IMR-90 (cell line): ENCODE data around the gene STRN. TPM values are rescaled to one million over a fixed set of nuclear protein-coding genes. Genes with fewer than 3 reads are reported as not detected.
A peak's percentile ranks its signal among the peaks of the same experiment; 100 is the strongest.
"Not testable (repeated sequence)": the region's sequence is repeated elsewhere in the genome, so short reads cannot be mapped to it uniquely, and the experiment has no call there.

Experiments used
- ATAC-seq: fragments of 200-7000 bp; cut with Tn5 transposase; 2 replicates; pipeline ENCODE4 v1.9.1; 2020; ENCODE audit warnings: low read depth, mild to moderate bottlenecking, moderate library complexity
- BruUV-seq: library from RNA; stranded (reverse); fragments of 400-500 nt; replicated peaks from 2 replicates; lab custom pipeline; 2021; lab: Mats Ljungman, UMichigan
- CTCF ChIA-PET: fragments of 300-600 bp; formaldehyde crosslinking; extraction: SDS; loops from one replicate; lab custom pipeline; 2021; ENCODE audit warnings: antibody characterized with exemption; lab: Yijun Ruan, JAX
- POLR2A ChIA-PET: fragments of 300-600 bp; sonication (Branson Sonifier 250); formaldehyde crosslinking; loops from one replicate; lab custom pipeline; 2022; ENCODE audit warnings: antibody characterized with exemption; ENCODE audit not compliant: unreplicated experiment; lab: Charles Lee
- DNase-seq: peaks from one replicate; pipeline ENCODE4 v3.0.0; 2013
- H2AFZ ChIP-seq: replicated peaks from 2 replicates; pipeline ENCODE3; 2013; ENCODE audit warnings: low read length, mild to moderate bottlenecking; ENCODE audit not compliant: poor library complexity
- H2AK5ac ChIP-seq: 2 replicates; pipeline ENCODE4 v1.6.1; 2013; ENCODE audit warnings: low read depth, low read length, inconsistent platforms
- H2AK9ac ChIP-seq: replicated peaks from 2 replicates; pipeline ENCODE3; 2013; ENCODE audit warnings: mild to moderate bottlenecking, low read depth, low read length, moderate library complexity; ENCODE audit not compliant: poor library complexity
- H2BK120ac ChIP-seq: 2 replicates; pipeline ENCODE4 v1.6.1; 2013; ENCODE audit warnings: low read depth, low read length, inconsistent platforms
- H2BK15ac ChIP-seq: 3 replicates; pipeline ENCODE4 v1.6.1; 2013; ENCODE audit warnings: low read depth, low read length, inconsistent platforms
- H2BK20ac ChIP-seq: 2 replicates; pipeline ENCODE4 v1.6.1; 2013; ENCODE audit warnings: low read depth, mild to moderate bottlenecking, inconsistent platforms, low read length, moderate library complexity
- H2BK5ac ChIP-seq: 2 replicates; pipeline ENCODE4 v1.6.1; 2013; ENCODE audit warnings: mild to moderate bottlenecking, low read depth, low read length, inconsistent platforms; ENCODE audit not compliant: poor library complexity, severe bottlenecking
- H3K14ac ChIP-seq: replicated peaks from 2 replicates; pipeline ENCODE4 v1.6.1; 2013; ENCODE audit warnings: low read depth, low read length, inconsistent platforms
- H3K18ac ChIP-seq: 2 replicates; pipeline ENCODE4 v1.6.1; 2013; ENCODE audit warnings: low read depth, low read length, control low read depth
- H3K23ac ChIP-seq: 2 replicates; pipeline ENCODE4 v1.6.1; 2013; ENCODE audit warnings: low read depth, low read length, inconsistent platforms
- H3K27ac ChIP-seq: 2 replicates; pipeline ENCODE4 v1.5.1; 2013; ENCODE audit warnings: mild to moderate bottlenecking, control low read depth, low read length; ENCODE audit not compliant: insufficient read depth
- H3K27me3 ChIP-seq: 2 replicates; pipeline ENCODE4 v1.6.1; 2013; ENCODE audit warnings: low read length; ENCODE audit not compliant: control insufficient read depth, insufficient read depth
- H3K36me3 ChIP-seq: 2 replicates; pipeline ENCODE4 v1.6.1; 2013; ENCODE audit warnings: low read length, mixed read lengths; ENCODE audit not compliant: control insufficient read depth, insufficient read depth
- H3K4ac ChIP-seq: 2 replicates; pipeline ENCODE4 v1.6.1; 2013; ENCODE audit warnings: low read depth, low read length, inconsistent platforms
- H3K4me1 ChIP-seq: 2 replicates; pipeline ENCODE4 v1.6.1; 2013; ENCODE audit warnings: low read length, mixed read lengths; ENCODE audit not compliant: control insufficient read depth, insufficient read depth
- H3K4me2 ChIP-seq: 2 replicates; pipeline ENCODE4 v1.6.1; 2013; ENCODE audit warnings: low read depth, mild to moderate bottlenecking, control low read depth, low read length, moderate library complexity
- H3K4me3 ChIP-seq: 2 replicates; pipeline ENCODE4 v1.5.1; 2013; ENCODE audit warnings: low read depth, mild to moderate bottlenecking, control low read depth, low read length, moderate library complexity; ENCODE audit not compliant: insufficient read depth
- H3K56ac ChIP-seq: 2 replicates; pipeline ENCODE4 v1.6.1; 2013; ENCODE audit warnings: low read length, inconsistent platforms; ENCODE audit not compliant: insufficient read depth; ENCODE audit errors: extremely low read depth
- H3K79me1 ChIP-seq, 2 experiments: 2 replicates each; pipeline ENCODE4 v1.6.1; 2013; ENCODE audit warnings: low read length in 2 of 2, inconsistent platforms in 1 of 2, low read depth in 1 of 2
- H3K9ac ChIP-seq: 2 replicates; pipeline ENCODE4 v1.6.1; 2013; ENCODE audit warnings: low read depth, low read length, control low read depth
- H3K9me1 ChIP-seq: 2 replicates; pipeline ENCODE4 v1.6.1; 2013; ENCODE audit warnings: low read length, inconsistent platforms; ENCODE audit not compliant: insufficient read depth
- H3K9me3 ChIP-seq: 2 replicates; pipeline ENCODE4 v1.6.1; 2013; ENCODE audit warnings: low read length; ENCODE audit not compliant: control insufficient read depth, insufficient read depth
- H4K20me1 ChIP-seq: 2 replicates; pipeline ENCODE4 v1.6.1; 2013; ENCODE audit warnings: low read length, inconsistent platforms; ENCODE audit not compliant: insufficient read depth
- H4K5ac ChIP-seq: 2 replicates; pipeline ENCODE4 v1.6.1; 2013; ENCODE audit warnings: mild to moderate bottlenecking, low read depth, low read length, control low read depth
- H4K8ac ChIP-seq, 2 experiments: 2 replicates each; pipeline ENCODE4 v1.6.1; 2013; ENCODE audit warnings: low read depth in 2 of 2, low read length in 2 of 2, control low read depth in 1 of 2, inconsistent platforms in 1 of 2
- H4K91ac ChIP-seq: 2 replicates; pipeline ENCODE4 v1.6.1; 2013; ENCODE audit warnings: low read depth, low read length, inconsistent platforms; ENCODE audit not compliant: insufficient read depth
- CEBPB ChIP-seq: IDR thresholded peaks from 2 replicates; pipeline ENCODE4 v1.6.1; 2012; ENCODE audit warnings: low read depth, low read length, improper control_type of control experiment
- WGBS, 2 experiments: methylation state at CpG; one replicate each; pipeline versions ENCODE4 v1.1.5 to v1.1.7; 2013; ENCODE audit warnings: missing lambda C conversion rate in 2 of 2; ENCODE audit not compliant: insufficient read length in 1 of 2; ENCODE audit errors: extremely low coverage in 2 of 2; 5-methylcytosine and 5-hydroxymethylcytosine counted together
- dilution Hi-C: fragments of 300-500 bp; cut with HindIII; formaldehyde crosslinking; loops from one replicate; pipeline ENCODE4 v1.14.3; 2018; ENCODE audit warnings: low sequenced_read_pairs; ENCODE audit not compliant: unreplicated experiment
- in situ Hi-C: fragments of 300-500 bp; cut with MboI; formaldehyde crosslinking; loops from 3 replicates; pipeline ENCODE4 v1.14.3; 2019; ENCODE audit warnings: low sequenced_read_pairs, inconsistent platforms, mixed read lengths
- intact Hi-C: fragments of 100-400 bp; cut with micrococcal nuclease; formaldehyde crosslinking; loops from 2 replicates; pipeline ENCODE4 v1.10.0; 2022
- polyA plus RNA-seq, 3 experiments: library from polyadenylated mRNA; depleted of rRNA; stranded (reverse); fragments of >200 nt; gene quantifications; 2 replicates each; pipeline ENCODE4 v1.2.3, GENCODE V29; 2012; ENCODE audit warnings: low replicate concordance in 1 of 3
- total RNA-seq: library from RNA; depleted of rRNA; stranded (reverse); fragments of >200 nt; gene quantifications from 2 replicates; pipeline ENCODE4 v1.2.3, GENCODE V29; 2012

Gene STRN
- total and polyA plus RNA-seq, 2 of the 4 experiments (the other 2 are of a cell fraction), result 5.1 to 23.3 TPM

- no CpG with 5 or more reads among the region's 5 CpGs for WGBS, 2 experiments
- H4K8ac ChIP-seq, result not testable (repeated sequence)
These were observed 39.9 kb downstream of the STRN start for GRCh38 chr2:36926175-36927132.

GRCh38 chr2:36922629-36923028 lies 43.7 kb downstream of the STRN start:
- POLR2A ChIA-PET, intact Hi-C loops: not testable (repeated sequence)

More at GRCh38 chr2:36926175-36927132, 39.9 kb downstream of the STRN start:
- H3K27me3 ChIP-seq, H3K9ac ChIP-seq, H2BK15ac ChIP-seq, intact Hi-C loops, in situ Hi-C loops, H3K14ac ChIP-seq, H3K4me2 ChIP-seq, H3K4me3 ChIP-seq, H3K4me1 ChIP-seq, H3K23ac ChIP-seq, BruUV-seq, H3K27ac ChIP-seq, H3K18ac ChIP-seq, H2AFZ ChIP-seq, DNase-seq, H2AK9ac ChIP-seq, H2BK5ac ChIP-seq, H4K91ac ChIP-seq, ATAC-seq, H2BK20ac ChIP-seq, H3K9me3 ChIP-seq, H3K9me1 ChIP-seq, H2AK5ac ChIP-seq, POLR2A ChIA-PET, dilution Hi-C loops, H4K20me1 ChIP-seq, H3K56ac ChIP-seq, H3K36me3 ChIP-seq, CTCF ChIA-PET, H3K4ac ChIP-seq, H4K5ac ChIP-seq, H2BK120ac ChIP-seq: not testable (repeated sequence)
- H3K79me1 ChIP-seq, result peaks cover 3 to 11% of the 10 kb centered on the region in 2 experiments; a peak in 2 of 4 replicates
- peak; percentile 69 for TF ChIP-seq CEBPB

More at GRCh38 chr2:36922629-36923028, 43.7 kb downstream of the STRN start:
- H3K79me1 ChIP-seq, H4K91ac ChIP-seq, H4K20me1 ChIP-seq, H2BK120ac ChIP-seq, H2BK20ac ChIP-seq, H3K18ac ChIP-seq, H3K23ac ChIP-seq, in situ Hi-C loops, H3K9me1 ChIP-seq, BruUV-seq, H3K4me2 ChIP-seq, CTCF ChIA-PET, dilution Hi-C loops, H3K36me3 ChIP-seq, H2BK5ac ChIP-seq, H3K4ac ChIP-seq, H3K9ac ChIP-seq, H3K14ac ChIP-seq, H3K4me3 ChIP-seq, ATAC-seq, H2AK5ac ChIP-seq, H3K27me3 ChIP-seq, H2BK15ac ChIP-seq, H3K56ac ChIP-seq, H2AK9ac ChIP-seq, H4K5ac ChIP-seq, H3K27ac ChIP-seq, H3K4me1 ChIP-seq, H3K9me3 ChIP-seq, H2AFZ ChIP-seq, H4K8ac ChIP-seq, DNase-seq: not testable (repeated sequence)
- WGBS, 2 experiments, result no CpG with 5 or more reads among the region's 10 CpGs
